DND-41 (cell line): Measurements from ENCODE around the gene ZNF672.
"Not testable (repeated sequence)": the region's sequence is repeated elsewhere in the genome, so short reads cannot be mapped to it uniquely, and the experiment has no call there.

Source experiments
- CTCF ChIP-seq: IDR thresholded peaks from 2 replicates; pipeline ENCODE4 v1.5.1; 2012; ENCODE audit warnings: borderline replicate concordance, low read length, moderate library complexity, mild to moderate bottlenecking; ENCODE audit not compliant: poor library complexity, severe bottlenecking; ENCODE audit errors: extremely low read depth
- EZH2 ChIP-seq: IDR thresholded peaks from 3 replicates; pipeline ENCODE4 v1.6.1; 2012; ENCODE audit warnings: borderline replicate concordance, low read depth, mild to moderate bottlenecking, moderate library complexity, low read length, inconsistent platforms; ENCODE audit not compliant: severe bottlenecking

GRCh38 chr1:248889914-248890243, 51.9 kb downstream of the ZNF672 start:
- not testable (repeated sequence) for TF ChIP-seq CTCF, EZH2
